Breast epithelium (tissue), 3 donors: ENCODE measurements around the gene FBXW8.

Experiments used
- CTCF ChIP-seq, 3 donors: fragments of 450-650 bp; IDR thresholded peaks; one replicate each; pipeline ENCODE4 v1.5.1; 2016 to 2017; ENCODE audit warnings: antibody characterized with exemption in 3 of 3, mild to moderate bottlenecking in 3 of 3, moderate library complexity in 3 of 3
- POLR2A ChIP-seq: fragments of 450-650 bp; IDR thresholded peaks from one replicate; pipeline ENCODE4 v1.6.1; 2016; ENCODE audit warnings: antibody characterized with exemption, mild to moderate bottlenecking, moderate library complexity
- POLR2AphosphoS5 ChIP-seq, 3 donors: sonication (generic); formaldehyde crosslinking; IDR thresholded peaks; one replicate each; pipeline ENCODE4 v1.6.1; 2017; ENCODE audit warnings: antibody characterized with exemption in 3 of 3

DNA sequence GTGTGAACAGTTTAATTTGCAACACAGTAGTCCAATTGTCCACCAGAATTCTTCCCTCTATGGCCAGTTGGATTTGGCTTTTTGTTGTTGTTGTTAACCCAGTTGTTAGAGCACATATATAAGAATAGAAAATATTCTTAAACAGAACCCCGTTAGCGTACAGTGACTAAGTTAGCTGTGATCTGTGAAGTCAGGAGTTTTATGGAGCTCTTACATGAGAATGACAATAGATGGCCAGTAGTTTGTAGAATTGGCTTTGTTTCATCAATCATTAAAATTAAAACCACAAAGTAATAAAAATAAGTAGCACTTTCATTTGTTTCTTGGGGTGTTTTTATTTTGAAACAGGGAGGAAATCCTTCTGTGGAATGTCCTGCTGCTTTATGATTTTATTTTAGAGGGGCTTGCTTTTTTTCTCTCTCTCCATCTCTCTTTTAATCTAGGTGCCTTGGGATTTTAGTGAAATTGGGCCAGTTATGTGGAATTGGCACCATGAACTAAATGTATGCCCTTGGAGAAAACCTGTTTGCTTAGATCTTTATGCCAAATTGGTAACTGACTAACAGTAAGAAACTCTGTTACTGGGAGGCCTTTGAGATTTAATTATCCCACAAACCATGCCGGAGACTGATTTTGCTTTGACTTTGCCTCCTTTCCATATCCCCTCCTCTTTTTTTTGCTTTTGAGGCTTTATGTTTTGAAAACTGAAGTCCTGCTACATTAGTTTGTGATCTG is 22.9 kb downstream of the FBXW8 start:
- TF ChIP-seq CTCF (IDR thresholded peaks at IDR 0.05) (no peak), POLR2A (no peak), POLR2AphosphoS5 (IDR thresholded peaks at IDR 0.05) (no peak)
